ENCODE data around the gene LEF1.

DNA sequence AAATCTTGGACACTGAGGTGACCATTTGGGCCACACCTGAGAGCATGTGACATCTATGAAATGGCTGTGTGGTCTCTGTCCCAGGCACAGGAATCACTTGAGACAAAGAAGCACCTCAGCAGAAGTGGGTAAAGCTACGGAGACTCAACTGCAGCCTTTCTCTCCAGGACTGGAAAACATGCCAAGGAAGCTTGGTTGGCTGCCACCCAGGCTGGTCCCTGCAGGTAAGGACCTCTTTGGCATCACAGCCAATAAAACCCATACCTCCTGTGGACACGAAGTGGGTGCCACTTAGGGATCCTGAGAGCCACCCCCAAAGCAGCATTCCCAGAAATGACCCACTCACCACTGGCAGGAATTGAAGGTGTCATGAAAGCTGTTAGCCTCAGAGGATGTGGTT, 74.6 kb downstream of the LEF1 start:
- TF ChIP-seq EZH2 (IDR thresholded peaks at IDR 0.05; ENCODE audit: low read depth): no peak
- TF ChIP-seq, protein P1, sequence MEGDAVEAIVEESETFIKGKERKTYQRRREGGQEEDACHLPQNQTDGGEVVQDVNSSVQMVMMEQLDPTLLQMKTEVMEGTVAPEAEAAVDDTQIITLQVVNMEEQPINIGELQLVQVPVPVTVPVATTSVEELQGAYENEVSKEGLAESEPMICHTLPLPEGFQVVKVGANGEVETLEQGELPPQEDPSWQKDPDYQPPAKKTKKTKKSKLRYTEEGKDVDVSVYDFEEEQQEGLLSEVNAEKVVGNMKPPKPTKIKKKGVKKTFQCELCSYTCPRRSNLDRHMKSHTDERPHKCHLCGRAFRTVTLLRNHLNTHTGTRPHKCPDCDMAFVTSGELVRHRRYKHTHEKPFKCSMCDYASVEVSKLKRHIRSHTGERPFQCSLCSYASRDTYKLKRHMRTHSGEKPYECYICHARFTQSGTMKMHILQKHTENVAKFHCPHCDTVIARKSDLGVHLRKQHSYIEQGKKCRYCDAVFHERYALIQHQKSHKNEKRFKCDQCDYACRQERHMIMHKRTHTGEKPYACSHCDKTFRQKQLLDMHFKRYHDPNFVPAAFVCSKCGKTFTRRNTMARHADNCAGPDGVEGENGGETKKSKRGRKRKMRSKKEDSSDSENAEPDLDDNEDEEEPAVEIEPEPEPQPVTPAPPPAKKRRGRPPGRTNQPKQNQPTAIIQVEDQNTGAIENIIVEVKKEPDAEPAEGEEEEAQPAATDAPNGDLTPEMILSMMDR (conservative IDR thresholded peaks at IDR 0.05): no peak
